Breast epithelium (tissue), 3 donors: Measurements from ENCODE around the gene ATRNL1.

Experiments used
- POLR2AphosphoS5 ChIP-seq, 3 donors: sonication (generic); formaldehyde crosslinking; IDR thresholded peaks; one replicate each; pipeline ENCODE4 v1.6.1; 2017; ENCODE audit warnings: antibody characterized with exemption in 3 of 3
- TF ChIP-seq, protein P1 (sequence below), 3 donors: fragments of 450-650 bp; IDR thresholded peaks; one replicate each; pipeline ENCODE4 v1.5.1; 2016 to 2017; ENCODE audit warnings: antibody characterized with exemption in 3 of 3, mild to moderate bottlenecking in 3 of 3, moderate library complexity in 3 of 3

DNA sequence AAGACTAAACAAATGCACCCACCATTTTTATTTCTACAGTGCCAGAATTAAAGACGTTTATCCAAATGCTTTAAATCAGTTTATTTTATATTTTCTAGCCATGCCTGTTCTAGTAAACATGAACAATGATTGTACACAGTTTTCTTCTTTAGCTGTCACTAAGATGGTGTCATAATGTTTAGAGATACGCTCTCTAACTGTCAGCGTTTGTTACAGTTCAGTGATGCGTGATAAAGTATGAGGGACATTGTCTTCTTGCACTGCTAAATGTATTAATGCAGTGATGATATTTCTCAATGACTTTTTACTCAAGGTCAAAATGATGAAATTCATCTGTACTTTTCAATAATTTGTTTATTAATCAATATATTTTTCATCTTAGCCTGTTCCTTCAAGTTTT lies 513.6 kb downstream of the ATRNL1 start:
- no peak for TF ChIP-seq POLR2AphosphoS5 (IDR thresholded peaks at IDR 0.05)
- TF ChIP-seq, protein P1, sequence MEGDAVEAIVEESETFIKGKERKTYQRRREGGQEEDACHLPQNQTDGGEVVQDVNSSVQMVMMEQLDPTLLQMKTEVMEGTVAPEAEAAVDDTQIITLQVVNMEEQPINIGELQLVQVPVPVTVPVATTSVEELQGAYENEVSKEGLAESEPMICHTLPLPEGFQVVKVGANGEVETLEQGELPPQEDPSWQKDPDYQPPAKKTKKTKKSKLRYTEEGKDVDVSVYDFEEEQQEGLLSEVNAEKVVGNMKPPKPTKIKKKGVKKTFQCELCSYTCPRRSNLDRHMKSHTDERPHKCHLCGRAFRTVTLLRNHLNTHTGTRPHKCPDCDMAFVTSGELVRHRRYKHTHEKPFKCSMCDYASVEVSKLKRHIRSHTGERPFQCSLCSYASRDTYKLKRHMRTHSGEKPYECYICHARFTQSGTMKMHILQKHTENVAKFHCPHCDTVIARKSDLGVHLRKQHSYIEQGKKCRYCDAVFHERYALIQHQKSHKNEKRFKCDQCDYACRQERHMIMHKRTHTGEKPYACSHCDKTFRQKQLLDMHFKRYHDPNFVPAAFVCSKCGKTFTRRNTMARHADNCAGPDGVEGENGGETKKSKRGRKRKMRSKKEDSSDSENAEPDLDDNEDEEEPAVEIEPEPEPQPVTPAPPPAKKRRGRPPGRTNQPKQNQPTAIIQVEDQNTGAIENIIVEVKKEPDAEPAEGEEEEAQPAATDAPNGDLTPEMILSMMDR (IDR thresholded peaks at IDR 0.05), result no peak
